NCI-H128 (cell line): ENCODE data around the gene SPRING1.

ENCODE experiments used
- DNase-seq: peaks from one replicate; lab custom pipeline; 2025; ENCODE audit not compliant: unreplicated experiment; lab: John Stamatoyannopoulos, UW

SPRING1 gene

DNA sequence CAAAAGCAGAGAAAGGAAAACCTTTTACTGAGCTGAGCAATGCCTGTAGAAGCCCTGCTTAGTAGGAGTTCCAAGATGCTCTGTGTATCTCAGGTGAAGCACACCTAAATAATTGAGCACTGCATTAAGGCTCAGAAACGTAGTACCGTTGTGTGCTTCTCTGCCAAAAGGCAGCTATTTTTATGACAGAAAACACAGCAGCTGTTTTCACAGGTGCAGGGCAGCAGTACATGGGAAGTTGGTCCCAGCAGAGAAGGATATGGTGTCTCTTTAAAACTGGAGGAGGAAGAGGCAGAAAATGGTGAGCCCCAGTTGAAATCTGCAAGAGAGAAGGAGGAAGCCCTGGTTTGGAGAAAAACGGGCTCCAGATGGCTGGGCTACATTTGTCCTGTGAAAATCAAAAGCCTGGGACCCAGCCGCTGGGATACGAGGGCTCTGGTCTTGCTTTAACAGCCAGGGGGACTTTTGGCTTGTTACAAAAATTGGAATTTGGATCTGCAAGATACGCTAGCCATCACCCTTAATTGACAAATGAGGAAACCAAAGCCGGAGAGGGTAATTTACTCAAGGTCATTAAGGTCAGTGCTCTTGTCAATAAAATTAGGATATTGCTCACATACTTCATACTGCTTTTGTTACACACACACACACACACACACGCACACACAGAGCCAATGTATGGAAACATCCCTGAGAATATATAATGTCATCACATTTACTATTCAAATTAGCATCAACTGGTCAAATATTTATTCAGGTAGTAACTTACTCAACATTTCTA is 27.3 kb downstream of the SPRING1 start:
- DNase-seq: no peak

DNA sequence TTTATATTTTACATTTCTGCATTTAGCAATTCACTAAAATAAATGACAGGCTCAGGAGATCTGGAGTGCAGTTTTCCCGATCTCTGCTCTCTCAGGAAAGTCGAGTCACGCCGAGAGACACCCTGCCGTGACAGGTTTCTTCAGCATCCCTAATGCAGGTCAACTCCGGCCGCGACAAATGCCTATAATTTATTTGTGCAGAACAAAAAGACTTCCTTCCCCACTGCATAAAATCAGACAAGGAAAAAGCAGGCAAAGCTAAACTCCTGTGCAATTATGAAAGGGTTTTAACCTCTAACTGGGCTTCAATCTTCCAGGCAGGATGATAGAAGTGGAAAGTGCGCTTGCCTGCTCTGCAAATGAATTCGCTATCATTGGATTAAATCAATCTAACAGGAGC is 28.1 kb downstream of the SPRING1 start:
- no peak for DNase-seq

DNA sequence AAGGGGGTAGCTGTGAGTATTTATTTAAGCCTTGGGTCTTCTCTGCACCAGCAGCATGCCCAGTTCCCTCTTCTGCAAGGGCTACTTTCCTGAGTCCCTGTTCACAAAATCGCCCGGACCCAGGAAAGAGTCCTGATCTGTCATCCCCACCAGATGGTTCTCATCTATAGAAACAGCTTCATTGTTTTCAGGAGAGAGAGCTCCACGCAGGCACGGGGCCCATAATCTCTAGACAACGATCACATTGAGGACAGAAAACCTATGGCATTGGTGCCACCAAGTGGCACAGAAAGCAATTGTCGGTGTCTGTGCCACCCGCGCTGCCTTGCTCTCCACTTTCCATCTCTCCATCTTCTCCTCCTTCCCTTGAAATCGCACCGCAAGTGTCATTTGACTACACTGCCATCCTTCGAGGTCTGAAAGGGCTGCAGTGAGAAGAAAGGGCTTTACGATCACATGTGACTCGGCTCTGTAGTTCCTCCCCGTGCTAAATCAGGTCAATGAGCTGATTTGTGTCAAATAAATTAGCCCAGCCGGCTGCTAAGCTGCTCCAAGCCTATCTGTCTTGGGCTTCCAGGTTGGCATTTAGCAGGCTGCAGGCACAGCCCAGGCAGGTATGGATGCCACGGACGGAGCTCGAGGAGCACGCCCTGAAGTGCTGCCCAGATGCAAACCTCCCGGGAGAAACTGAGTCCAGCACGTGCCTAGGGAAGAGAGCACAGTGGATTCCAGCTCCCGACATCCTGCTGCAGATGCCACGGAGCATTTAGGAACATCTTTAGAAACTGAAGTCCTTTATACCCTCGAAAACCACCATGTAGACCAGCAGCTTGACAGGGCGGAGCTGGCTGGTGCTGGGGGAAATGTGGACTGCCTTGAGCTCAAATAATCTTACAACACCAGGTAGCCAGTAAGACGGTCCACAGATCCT is 28.8 kb downstream of the SPRING1 start:
- DNase-seq: peak; percentile 87

DNA sequence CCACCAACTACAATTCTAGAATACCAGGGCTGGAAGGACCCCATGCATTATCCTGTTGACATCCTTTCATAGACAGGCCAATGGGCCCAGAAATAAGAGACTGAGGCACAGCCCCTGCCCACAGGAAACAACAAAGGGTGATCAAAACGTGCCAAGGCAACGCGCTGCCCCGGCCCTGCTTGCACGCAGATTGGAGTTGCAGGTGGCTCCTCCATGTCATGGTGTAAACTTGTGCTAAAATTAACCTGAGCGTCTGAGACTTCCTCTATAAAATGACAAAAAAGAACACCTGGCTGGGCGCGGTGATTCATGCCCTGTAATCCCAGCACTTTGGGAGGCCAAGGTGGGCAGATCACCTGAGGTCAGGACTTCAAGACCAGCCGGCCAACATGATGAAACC is 30.1 kb downstream of the SPRING1 start:
- DNase-seq: no peak

DNA sequence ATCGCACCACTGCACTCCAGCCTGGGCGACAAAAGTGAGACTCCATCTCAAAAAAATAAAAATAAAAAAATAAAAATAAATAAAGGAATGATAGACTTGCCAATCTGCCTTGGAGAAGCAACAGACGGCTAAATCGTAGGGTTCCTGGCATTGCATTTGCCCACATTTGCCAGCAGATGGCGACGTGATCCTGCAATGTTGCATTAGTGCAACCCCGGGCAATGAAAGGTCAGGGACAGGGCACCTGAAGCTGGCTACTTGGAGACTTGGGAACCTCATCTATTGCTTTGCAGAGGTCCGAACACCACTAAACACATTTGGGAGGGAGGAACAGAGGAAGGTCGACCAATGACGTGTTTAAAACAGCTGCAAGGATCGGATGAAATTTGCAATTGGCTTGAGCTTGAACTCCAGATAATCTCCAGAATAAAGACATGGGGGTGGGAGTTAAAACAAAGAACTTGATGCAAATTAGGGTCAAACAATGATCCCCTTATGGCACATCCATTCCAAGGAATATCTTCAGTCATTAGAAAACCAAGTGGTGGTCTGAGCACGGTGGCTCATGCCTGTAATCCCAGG is 34.6 kb downstream of the SPRING1 start:
- DNase-seq: peak; percentile 48

DNA sequence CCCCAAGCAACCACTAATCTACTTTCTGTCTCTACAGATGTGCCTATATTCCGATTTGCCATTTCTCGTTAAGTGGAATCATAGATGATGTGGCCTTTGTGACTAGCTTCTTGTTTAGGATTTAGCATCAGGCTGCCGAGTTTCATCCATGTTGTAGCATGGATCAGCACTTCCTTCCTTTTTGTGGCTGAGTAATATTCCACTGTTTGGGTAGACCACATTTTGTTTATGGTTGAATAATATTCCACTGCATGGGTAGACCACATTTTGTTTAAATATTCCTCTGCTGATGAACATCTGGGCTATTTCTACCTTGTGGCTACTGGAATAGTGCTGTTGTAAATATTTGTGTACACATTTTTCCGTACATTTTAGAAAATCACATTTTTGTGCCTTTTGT is 36.4 kb downstream of the SPRING1 start:
- DNase-seq: no peak

DNA sequence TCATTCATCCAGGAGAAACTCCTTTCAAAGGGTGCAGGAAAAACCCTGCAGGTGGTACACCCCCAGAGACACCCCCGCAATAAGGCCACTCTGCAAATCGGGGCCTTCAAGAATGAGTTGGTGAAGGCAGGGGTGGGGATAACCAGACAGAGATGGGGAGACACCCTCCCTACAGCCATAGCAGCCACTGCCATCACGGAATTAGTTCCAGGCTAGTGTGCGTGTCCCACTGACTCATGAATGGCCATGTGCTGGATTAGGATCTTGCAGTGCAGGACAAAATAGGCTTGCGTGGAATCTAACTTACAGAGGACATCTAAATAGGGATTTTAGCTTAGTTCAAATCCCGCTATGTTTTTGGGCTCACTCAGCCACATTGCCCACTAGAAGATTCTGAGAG is 37.8 kb downstream of the SPRING1 start:
- no peak for DNase-seq

DNA sequence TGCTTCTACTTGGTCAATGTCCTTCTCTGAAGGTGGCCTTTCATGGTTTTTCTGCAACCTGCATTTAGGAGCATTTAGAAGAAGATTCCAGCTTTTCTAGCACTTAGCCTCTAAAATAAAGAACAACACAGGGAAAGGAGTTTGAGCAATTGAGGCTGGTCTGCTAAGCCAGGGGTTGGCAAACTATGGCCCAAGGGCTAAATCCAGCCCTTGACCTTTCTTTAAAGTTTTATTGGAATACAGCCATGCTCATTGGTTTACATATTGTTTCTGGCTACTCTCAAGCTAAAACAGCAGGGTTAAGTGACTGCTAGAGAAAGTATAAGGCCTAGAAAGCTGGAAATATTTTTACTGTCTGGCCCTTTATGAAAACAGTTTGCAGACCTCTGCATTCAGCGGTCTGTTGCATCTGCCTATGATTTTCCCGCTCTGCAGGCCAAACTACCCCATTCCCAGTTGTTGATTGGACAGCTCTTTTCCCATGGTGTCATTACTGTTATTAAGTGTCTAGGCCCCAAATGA is 39.3 kb downstream of the SPRING1 start:
- DNase-seq: no peak

DNA sequence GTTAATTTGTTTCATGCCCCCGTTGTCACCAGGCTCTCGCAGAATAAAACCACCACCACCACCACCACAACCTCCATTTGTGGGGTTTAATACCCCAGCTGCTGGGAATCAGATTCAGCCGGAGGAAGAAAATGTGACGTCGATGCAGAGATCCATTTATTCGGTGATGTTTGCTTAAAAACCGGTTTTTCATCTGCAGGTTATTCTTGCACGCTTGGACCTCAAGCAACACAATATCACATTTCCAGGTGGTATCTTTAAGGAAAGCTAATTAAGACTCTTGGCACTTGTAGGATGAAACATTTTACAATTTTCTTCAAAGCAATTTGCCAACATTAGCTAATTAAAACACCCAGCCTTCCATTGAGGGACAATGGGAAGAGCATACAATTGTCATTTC is 39.8 kb downstream of the SPRING1 start:
- DNase-seq: no peak

DNA sequence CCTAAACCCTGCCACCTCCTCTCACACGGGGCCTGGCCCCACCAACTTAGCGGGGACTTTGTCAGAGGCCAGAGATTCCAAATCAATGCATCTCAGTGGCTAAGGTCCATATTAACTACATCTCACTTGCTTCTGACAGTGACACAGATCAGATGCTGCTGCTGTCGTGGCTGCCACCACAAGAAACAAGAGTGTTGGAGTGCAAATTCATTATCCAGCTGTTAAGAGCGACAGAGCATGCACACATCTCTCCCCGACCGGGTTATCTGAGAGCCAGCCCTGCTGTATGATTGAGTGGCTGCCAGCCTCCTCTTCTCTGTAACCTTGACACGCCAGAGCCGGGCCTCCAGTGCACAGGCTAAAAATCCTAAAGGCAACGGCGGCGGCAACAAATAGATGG is 40.2 kb downstream of the SPRING1 start:
- no peak for DNase-seq

DNA sequence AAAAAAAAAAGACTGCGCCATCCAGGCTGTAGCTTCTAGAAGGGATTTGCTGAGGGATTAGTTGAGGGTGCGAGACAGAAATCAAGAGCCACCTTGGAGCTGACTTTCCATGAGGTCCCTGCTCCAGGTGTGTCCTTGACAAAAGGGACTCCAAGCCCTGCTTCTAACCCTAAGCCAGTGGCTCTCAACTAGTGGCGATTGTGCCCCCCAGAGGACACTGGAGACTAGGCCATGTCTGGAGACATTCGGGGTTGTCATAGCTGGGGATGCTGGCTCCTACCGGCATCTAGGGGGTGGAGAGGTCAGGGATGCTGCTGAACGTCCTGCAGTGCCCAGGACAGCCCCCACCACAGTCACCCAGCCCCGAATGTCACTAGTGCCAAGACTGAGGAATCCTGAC is 40.6 kb downstream of the SPRING1 start:
- no peak for DNase-seq

DNA sequence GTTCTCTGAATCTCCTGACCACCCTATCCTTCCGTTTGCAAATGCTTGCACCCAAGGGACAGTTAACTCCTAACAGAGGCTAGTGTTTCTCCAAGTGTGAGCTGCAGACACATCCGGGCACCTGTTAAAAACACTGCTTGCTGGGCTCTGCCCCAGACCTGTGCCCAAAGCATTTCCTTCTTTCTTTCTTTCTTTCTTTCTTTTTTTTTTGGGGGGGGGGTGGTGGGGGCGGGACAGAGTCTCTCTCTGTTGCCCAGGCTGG is 42.5 kb downstream of the SPRING1 start:
- DNase-seq: no peak

DNA sequence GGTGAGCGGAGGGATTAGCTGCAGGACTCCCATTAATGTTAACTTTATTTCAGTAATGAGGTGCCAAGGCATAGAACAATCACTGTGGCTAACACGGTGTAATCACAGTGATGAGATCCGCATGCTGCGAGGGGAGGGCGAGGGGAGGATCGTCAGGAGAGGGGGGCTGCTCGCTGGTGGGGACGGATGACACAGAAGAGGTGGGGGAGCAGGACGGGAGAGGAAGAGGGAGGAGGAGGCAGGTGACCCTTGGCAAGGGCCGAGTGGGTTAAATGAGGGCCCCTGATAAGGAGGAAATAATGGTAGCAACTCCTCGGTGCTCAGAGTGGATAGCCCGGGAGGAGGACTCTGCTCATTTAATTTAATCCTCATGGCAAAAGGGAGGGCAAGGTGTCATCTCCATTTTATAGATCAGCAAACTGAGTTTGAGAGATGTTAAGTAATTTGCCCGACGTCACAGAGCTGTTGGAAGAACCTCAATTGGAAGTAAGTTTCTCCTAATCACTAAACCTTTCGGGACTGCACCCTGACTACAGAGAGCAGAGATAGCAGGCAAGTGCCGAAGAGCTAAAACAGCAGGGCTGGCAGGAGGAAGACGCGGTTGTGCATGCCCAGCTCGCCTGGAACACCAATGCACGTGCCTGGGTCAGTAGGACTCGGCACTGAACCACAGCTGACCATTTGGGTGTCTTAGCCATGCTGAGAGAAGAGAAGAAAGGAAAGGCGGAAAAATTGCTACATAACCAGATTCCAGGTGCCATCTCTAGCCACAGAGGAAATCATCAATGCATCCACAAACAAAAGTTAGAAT is 43.0 kb downstream of the SPRING1 start:
- no peak for DNase-seq

DNA sequence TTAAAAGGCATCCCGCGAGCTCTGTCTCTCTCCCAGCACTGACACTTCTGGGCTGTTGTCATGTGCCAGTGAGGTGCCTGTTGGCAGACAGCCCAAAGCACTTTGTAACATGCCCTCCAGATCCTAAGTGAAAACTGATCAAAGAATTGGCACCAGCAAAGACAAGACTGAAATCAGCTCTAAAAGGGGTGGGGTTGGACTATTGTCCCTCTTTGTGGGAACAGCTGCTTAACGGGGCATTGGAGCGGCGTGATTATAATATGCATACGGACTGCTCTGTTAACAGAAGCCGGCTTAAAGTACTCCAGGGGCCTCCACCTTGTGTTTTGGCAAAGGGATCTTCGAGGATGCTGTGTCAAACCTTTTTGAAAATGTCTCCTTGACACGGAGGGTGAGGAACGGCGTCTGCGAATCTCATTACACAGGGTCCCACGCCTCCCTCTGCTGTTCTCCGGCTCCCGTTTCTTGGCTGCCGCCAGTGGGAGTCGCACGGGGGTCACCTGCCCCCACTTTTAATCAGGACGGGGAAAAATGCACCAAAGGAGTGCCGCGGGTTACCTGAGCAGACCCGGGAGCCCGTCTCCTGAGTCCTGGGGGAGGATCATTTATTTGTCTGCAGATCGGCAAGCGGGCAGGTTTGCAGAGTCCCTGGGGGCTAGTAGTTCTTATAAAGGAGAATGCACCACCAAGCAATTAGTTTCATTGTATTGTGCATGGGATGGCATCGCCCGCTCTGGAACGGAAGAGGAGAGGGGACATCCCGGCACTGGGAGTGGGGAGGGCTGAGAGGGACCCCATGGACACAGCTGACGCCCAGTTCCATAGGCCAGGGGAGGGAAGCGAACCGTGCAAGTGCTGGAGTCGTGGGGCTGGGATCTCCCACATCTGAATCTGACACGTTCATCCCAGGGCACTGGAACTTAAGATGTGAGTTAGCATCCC is 44.3 kb downstream of the SPRING1 start:
- DNase-seq: peak; percentile 79

DNA sequence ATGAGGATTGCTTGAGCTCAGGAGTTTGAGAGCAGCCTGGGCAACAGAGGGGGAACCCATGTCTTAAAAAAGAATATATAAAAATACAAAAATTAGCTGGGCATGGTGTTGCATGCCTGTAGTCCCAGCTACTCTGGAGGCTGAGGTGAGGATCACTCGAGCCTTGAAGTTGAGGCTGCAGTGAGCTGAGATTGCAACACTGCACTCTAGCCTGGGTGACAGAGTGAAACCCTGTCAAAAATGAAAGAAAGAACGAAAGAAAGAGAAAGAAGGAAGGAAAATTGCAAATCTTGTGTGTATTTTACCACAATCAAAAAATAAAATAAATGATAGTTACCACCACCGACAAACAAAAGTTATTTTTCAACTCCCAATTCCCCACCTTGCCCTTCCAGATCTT is 45.3 kb downstream of the SPRING1 start:
- DNase-seq: no peak

DNA sequence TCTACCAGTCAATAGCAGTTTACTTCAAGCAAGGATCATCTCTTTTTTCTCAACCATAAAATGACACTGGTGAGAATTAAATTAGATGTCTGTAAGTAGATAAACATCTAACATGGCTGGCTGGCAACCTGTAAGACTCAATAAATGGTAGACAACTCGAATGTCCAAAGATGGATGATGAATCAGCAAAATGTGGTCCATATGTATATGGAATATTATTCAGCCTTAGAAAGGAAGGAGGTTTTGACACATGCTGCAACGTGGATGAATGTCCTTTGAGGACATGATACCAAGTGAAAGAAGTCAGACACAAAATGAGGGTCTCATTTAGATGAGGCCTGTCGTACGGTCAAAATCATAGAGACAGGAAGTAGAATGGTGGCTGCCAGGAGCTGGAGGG is 46.2 kb downstream of the SPRING1 start:
- no peak for DNase-seq

DNA sequence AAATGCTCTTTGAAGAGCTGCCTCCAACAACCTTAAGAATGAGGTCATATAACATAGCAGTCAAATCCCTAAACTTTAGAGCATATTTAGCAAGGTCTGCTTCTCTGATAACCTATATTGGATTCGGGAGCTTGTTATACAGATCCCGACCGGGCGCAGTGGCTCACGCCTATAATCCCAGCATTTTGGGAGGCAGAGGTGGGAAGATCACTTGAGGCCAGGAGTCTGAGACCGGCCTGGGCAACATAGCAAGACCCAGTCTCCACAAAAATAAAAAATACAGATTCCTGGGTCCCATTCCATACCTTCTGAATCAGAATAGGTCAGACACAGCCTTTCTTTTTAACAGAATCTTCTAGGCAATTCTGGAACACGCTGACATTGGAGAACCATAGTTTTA is 46.7 kb downstream of the SPRING1 start:
- DNase-seq: no peak

DNA sequence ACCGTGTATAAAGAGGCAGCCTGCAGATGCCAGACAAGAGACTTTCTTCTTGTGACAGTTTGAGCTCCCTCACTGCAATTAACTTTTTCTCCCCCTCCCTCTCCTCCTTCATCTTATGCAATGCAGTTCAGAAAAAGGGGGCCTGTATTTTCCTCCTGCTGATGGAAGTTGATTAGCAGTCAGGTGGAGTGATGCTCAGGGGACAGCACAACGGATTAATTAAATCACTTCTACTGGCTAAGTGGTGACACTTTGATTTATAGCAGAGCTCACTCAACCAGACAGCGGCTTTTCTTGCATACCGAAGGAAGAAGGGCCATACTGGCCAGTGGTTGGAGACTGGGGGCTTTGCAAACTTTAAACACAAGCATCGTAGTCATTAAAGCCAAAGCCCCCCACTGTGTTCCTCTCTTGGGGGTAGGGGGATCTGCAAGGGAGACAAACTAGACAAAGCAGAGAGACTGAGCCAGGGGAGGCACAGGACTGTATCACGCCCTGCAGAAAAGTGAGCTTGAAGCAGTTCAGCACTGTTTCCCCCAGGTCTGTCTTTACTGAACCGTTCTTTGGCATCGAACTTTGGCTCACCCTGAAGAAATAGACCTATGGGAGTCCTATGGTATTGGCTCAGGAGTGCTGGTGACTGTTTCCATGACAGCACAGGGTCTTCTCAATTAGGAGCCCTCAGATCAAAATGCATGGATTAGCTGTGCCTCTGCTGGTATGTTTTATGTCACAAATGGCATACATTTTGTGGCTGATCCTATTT is 47.7 kb downstream of the SPRING1 start:
- no peak for DNase-seq

DNA sequence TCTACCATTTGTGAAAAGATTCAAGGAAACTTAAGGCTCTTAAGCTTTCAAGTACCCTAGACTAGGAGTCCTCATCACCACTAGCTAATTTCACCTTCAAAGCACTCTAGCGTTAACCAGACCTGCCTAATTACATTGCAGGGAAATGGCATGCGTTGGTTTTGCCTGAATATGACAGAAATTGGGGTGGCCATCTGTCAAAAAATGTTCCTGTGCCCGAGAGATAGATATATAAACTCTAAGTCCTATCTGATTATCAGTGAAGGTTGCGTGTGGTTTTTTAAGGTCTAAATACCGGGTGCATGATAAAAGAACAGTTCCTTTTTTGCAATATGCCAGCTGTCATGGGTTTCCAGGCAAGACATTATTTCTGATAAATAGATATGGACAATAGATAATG is 48.3 kb downstream of the SPRING1 start:
- DNase-seq: no peak
